HepG2 (cell line): ENCODE measurements around the gene JPH2. TPM values are rescaled to one million over a fixed set of nuclear protein-coding genes. Genes with fewer than 3 reads are reported as not detected.

ENCODE experiments used
- ATAC-seq: fragments of 200-7000 bp; cut with Tn5 transposase; 3 replicates; pipeline ENCODE4 v1.9.1; 2020; ENCODE audit warnings: mild to moderate bottlenecking, moderate library complexity
- BruUV-seq: library from RNA; stranded (reverse); fragments of 400-500 nt; replicated peaks from 2 replicates; lab custom pipeline; 2021; lab: Mats Ljungman, UMichigan
- CTCF ChIA-PET: fragments of 300-600 bp; formaldehyde crosslinking; extraction: SDS; loops from one replicate; lab custom pipeline; 2021; ENCODE audit warnings: low total read pairs, inconsistent platforms, low intra/inter-chr PET ratio; lab: Yijun Ruan, JAX
- POLR2A ChIA-PET: fragments of 350-600 bp; sonication (Branson Sonifier 250); formaldehyde crosslinking; loops from one replicate; lab custom pipeline; 2020; ENCODE audit warnings: antibody characterized with exemption, inconsistent platforms; lab: Yijun Ruan, JAX
- DNase-seq: peaks from one replicate; pipeline ENCODE4 v3.0.0-alpha.2; 2015; ENCODE audit warnings: low spot score
- FAIRE-seq: peaks from 3 replicates; lab custom pipeline; 2011; peaks lifted over from hg19 to GRCh38; lab: Jason Lieb, UNC
- H2AFZ ChIP-seq: one replicate; pipeline ENCODE4 v1.6.1; 2011; ENCODE audit warnings: low read length, inconsistent platforms
- H3K27ac ChIP-seq: fragments of 300-600 bp; 3 replicates; pipeline ENCODE4 v1.8.0; 2011; ENCODE audit warnings: mixed run types, mild to moderate bottlenecking, mixed read lengths, low read length, inconsistent platforms; ENCODE audit not compliant: insufficient read depth; ENCODE audit errors: extremely low read length
- H3K27me3 ChIP-seq, 2 experiments: fragments of 200-600 bp in 1 of 2; 2 replicates in 1 of 2; 3 replicates in 1 of 2; pipeline versions ENCODE4 v1.6.0 to v1.8.0; 2011; ENCODE audit warnings: low read length in 2 of 2, mild to moderate bottlenecking in 2 of 2, moderate library complexity in 2 of 2, inconsistent platforms in 1 of 2; ENCODE audit not compliant: insufficient read depth in 2 of 2, control insufficient read depth in 1 of 2
- H3K36me3 ChIP-seq, 2 experiments: fragments of 200-600 bp in 1 of 2; replicated peaks in 1 of 2; 2 replicates in 1 of 2; 3 replicates in 1 of 2; pipeline versions ENCODE4 v1.5.1 to v1.8.0; 2011; ENCODE audit warnings: low read length in 2 of 2, inconsistent platforms in 1 of 2; ENCODE audit not compliant: insufficient read depth in 2 of 2, control insufficient read depth in 1 of 2
- H3K4me1 ChIP-seq: 2 replicates; pipeline ENCODE4 v1.5.1; 2012; ENCODE audit warnings: low read length, inconsistent platforms; ENCODE audit not compliant: insufficient read depth
- H3K4me2 ChIP-seq: 2 replicates; pipeline ENCODE4 v1.6.0; 2011; ENCODE audit warnings: low read depth, low read length, inconsistent platforms
- H3K4me3 ChIP-seq, 3 experiments: fragments of 200-600 bp in 1 of 3; sonication (generic), shearing (Covaris generic) in 1 of 3; replicated peaks in 1 of 3; 2 replicates each; pipeline ENCODE4 v1.5.1; 2011 to 2016; ENCODE audit warnings: low read length in 3 of 3, inconsistent platforms in 2 of 3, low read depth in 2 of 3, mild to moderate bottlenecking in 2 of 3, control low read depth in 1 of 3, mixed read lengths in 1 of 3; ENCODE audit not compliant: insufficient read depth in 1 of 3
- H3K79me2 ChIP-seq: one replicate; pipeline ENCODE4 v1.6.1; 2011; ENCODE audit warnings: low read length, inconsistent platforms; ENCODE audit not compliant: insufficient read depth
- H3K9ac ChIP-seq: 2 replicates; pipeline ENCODE4 v1.6.0; 2011; ENCODE audit warnings: mild to moderate bottlenecking, low read depth, low read length, inconsistent platforms; ENCODE audit not compliant: insufficient read depth
- H3K9me3 ChIP-seq: 2 replicates; pipeline ENCODE4 v1.5.1; 2012; ENCODE audit warnings: mild to moderate bottlenecking, low read length
- H4K20me1 ChIP-seq: 2 replicates; pipeline ENCODE4 v1.6.0; 2011; ENCODE audit warnings: inconsistent platforms, mild to moderate bottlenecking, low read length, moderate library complexity; ENCODE audit not compliant: insufficient read depth
- ARID4A ChIP-seq: sonication (generic); formaldehyde crosslinking; IDR thresholded peaks from 2 replicates; pipeline ENCODE4 v1.5.0; 2020; ENCODE audit warnings: mild to moderate bottlenecking, missing genetic modification reagents, borderline replicate concordance
- CREB3 ChIP-seq: sonication (generic); formaldehyde crosslinking; IDR thresholded peaks from 2 replicates; pipeline ENCODE4 v1.5.0; 2020; ENCODE audit warnings: missing genetic modification reagents
- HDAC6 ChIP-seq: fragments of 200-600 bp; sonication (generic); IDR thresholded peaks from 2 replicates; pipeline ENCODE4 v1.7.0; 2017; ENCODE audit warnings: mild to moderate bottlenecking, antibody characterized with exemption, low read length, low read depth
- NFATC3 ChIP-seq: sonication (generic); formaldehyde crosslinking; IDR thresholded peaks from 2 replicates; pipeline ENCODE4 v1.5.1; 2020; ENCODE audit warnings: mild to moderate bottlenecking, missing genetic modification reagents
- NR2F2 ChIP-seq: IDR thresholded peaks from 2 replicates; pipeline ENCODE4 v1.6.1; 2012; ENCODE audit warnings: low read depth, inconsistent platforms, borderline replicate concordance
- RAD21 ChIP-seq: fragments of 450-650 bp; formaldehyde crosslinking; IDR thresholded peaks from 2 replicates; pipeline ENCODE4 v1.5.0; 2020; ENCODE audit warnings: mild to moderate bottlenecking
- TCF7 ChIP-seq: sonication (generic); IDR thresholded peaks from 2 replicates; pipeline ENCODE4 v1.6.1; 2016; ENCODE audit warnings: antibody characterized with exemption, low read depth
- TMF1 ChIP-seq: sonication (generic); formaldehyde crosslinking; IDR thresholded peaks from 2 replicates; pipeline ENCODE4 v1.8.1; 2022; ENCODE audit warnings: low read depth, missing genetic modification reagents
- ZKSCAN8 ChIP-seq: IDR thresholded peaks from 2 replicates; pipeline ENCODE4 v1.6.1; 2016; ENCODE audit warnings: borderline replicate concordance, missing genetic modification reagents, missing compliant biosample characterization
- ZNF432 ChIP-seq: sonication (generic); formaldehyde crosslinking; IDR thresholded peaks from 2 replicates; pipeline ENCODE4 v1.5.0; 2020; ENCODE audit warnings: missing genetic modification reagents, mild to moderate bottlenecking, borderline replicate concordance
- ZNF512 ChIP-seq: sonication (generic); formaldehyde crosslinking; IDR thresholded peaks from 2 replicates; pipeline ENCODE4 v1.4.0; 2020; ENCODE audit warnings: mild to moderate bottlenecking, missing genetic modification reagents
- ZNF513 ChIP-seq: sonication (generic); formaldehyde crosslinking; conservative IDR thresholded peaks from 2 replicates; pipeline ENCODE4 v1.5.0; 2020; ENCODE audit warnings: missing genetic modification reagents
- ZNF644 ChIP-seq: IDR thresholded peaks from 2 replicates; pipeline ENCODE4 v1.6.1; 2016; ENCODE audit warnings: low read depth
- WGBS: methylation state at CpG from one replicate; pipeline ENCODE4 v1.1.6; 2017; ENCODE audit warnings: low lambda C conversion rate; 5-methylcytosine and 5-hydroxymethylcytosine counted together
- in situ Hi-C: cut with HindIII; loops from 2 replicates; pipeline ENCODE4 v1.10.0; 2017; ENCODE audit warnings: low pct_unique_long_range_greater_than_20kb; ENCODE audit not compliant: extremely low pct_ligation_motif_present
- intact Hi-C: fragments of 100-400 bp; cut with micrococcal nuclease; formaldehyde crosslinking; loops from one replicate; pipeline ENCODE4 v1.10.0; 2022; ENCODE audit not compliant: unreplicated experiment
- polyA plus RNA-seq, 8 experiments: library from polyadenylated mRNA; depleted of rRNA in 3 of 8; stranded (reverse) in 7 of 8; unstranded in 1 of 8; fragments of >200 nt; fragmentation: Illumina TruSeq in 4 of 8; extraction: Trizol in 4 of 8; gene quantifications; 2 replicates each; pipeline versions ENCODE4 v1.2.1 to v1.2.3, GENCODE V29; 2011 to 2016; ENCODE audit warnings: low read depth in 4 of 8, missing spikeins in 1 of 8, mixed read lengths in 1 of 8; ENCODE audit not compliant: insufficient read depth in 1 of 8
- total RNA-seq, 5 experiments: library from RNA; depleted of rRNA; stranded (reverse); fragments of >200 nt; fragmentation: Illumina TruSeq; extraction: Trizol; gene quantifications; 2 replicates each; pipeline ENCODE4 v1.2.3, GENCODE V29; 2016; ENCODE audit warnings: low read depth in 1 of 5

Gene JPH2
- total and polyA plus RNA-seq, 2 of the 13 experiments (the other 11 are each of a cell fraction or from before 2014, with no cell fraction given): 0.42 TPM; not detected in 1

GRCh38 chr20:44217342-44218092, 30.5 kb upstream of the JPH2 start:
- in situ Hi-C loops (loop anchor here (5.0 kb wide), 4 partner anchors 95 to 395 kb away; partner anchors contain the start of gene FITM2), intact Hi-C loops (loop anchor here (1.0 to 10.0 kb wide), 5 partner anchors 94 to 667 kb away; partner anchors contain the start of genes FITM2 and YWHAB)
- ChIA-PET CTCF (interaction anchor here (1.1 to 5.6 kb wide), 11 partner anchors 11 to 393 kb away, joined by 3 to 77 read pairs (median 5); partner anchors contain the start of gene FITM2), POLR2A (interaction anchor here (0.7 to 2.5 kb wide), 7 partner anchors 93 to 258 kb away, joined by 3 to 20 read pairs (median 3); partner anchors contain the start of genes FITM2, HNF4A and TTPAL)
- Histone ChIP-seq H2AFZ (no peak overlapping the region), H3K79me2 (no peaks in the 10 kb centered on the region), H3K27ac (no peak overlapping the region), H3K36me3 (no peaks in the 10 kb centered on the region), H3K4me2 (no peak overlapping the region), H3K27me3 (no peaks in the 10 kb centered on the region), H3K9ac (no peak overlapping the region), H3K9me3 (no peaks in the 10 kb centered on the region), H4K20me1 (no peaks in the 10 kb centered on the region), H3K4me1 (peaks cover 28% of the 10 kb centered on the region), H3K4me3 (no peak overlapping the region)
- 44% methylated on average over 11 of the region's 11 CpGs for WGBS
- FAIRE-seq: peak; percentile 75
- ATAC-seq: peak; percentile 84
- BruUV-seq: no TSS peak
- peak; percentile 82 for DNase-seq
- peak; percentile 36; the same call in 1 of the 2 replicates for TF ChIP-seq NR2F2
- peak; percentile 60; the same call in 1 of the 2 replicates for TF ChIP-seq ZKSCAN8
- no peak for TF ChIP-seq ZNF512 (CRISPR knock-in tag)
- no peak for TF ChIP-seq ZNF432 (CRISPR knock-in tag)
- no peak; the same call in 1 of the 2 replicates for TF ChIP-seq ARID4A
- no peak for TF ChIP-seq CREB3 (CRISPR knock-in tag)
- TF ChIP-seq HDAC6: no peak
- TF ChIP-seq RAD21 (CRISPR knock-in tag): peak; percentile 98
- TF ChIP-seq ZNF513: no peak
- no peak for TF ChIP-seq TCF7
- 0 out of 2 replicates have a peak, but pooled peaks have one; percentile 31 for TF ChIP-seq TMF1 (CRISPR knock-in tag)
- no peak for TF ChIP-seq ZNF644 (CRISPR knock-in tag)
- TF ChIP-seq NFATC3: no peak
